ENCODE measurements around the gene EIPR1.
"Not testable (repeated sequence)": the region's sequence is repeated elsewhere in the genome, so short reads cannot be mapped to it uniquely, and the experiment has no call there.

Gene EIPR1

DNA sequence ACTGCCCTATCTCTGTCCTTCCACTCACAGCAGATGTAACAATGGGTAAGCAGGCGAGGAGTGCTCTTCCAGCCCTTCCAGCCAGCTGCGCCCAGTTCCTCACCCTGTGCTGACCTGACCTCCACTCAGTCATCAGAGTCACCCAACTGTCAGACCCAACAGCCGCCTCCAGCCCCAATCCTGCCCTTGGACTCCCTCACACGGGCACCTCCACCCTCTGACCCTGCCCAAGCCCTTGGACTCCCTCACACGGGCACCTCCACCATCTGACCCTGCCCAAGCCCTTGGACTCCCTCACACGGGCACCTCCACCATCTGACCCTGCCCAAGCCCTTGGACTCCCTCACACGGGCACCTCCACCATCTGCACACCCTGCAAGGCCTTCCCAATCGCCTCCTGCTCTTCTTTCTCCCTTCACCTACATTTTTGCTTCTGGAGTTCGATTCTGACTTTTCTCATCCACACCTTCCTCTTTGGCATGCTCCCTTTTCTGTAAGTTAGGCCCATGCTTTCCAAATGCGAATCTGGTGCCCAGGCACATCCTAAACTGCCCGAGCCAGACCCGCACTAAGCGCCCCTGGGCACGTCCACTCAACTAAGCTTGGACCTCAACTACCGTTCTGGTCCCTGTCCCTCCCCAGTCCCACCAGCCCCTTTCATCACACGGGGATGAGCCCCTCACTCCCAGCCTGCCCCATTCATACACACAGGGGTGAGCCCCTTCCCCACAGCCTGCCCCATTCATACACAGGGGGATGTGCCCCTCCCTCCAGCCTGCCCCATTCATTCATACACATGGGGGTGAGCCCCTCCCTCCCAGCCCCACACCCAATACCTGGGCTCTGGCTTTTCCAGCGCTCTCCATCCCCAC is 15.9 kb downstream of the EIPR1 start:
- DNase-seq (ENCODE audit: low read depth in 2 of 3, low spot score in 1 of 3), result no peak

- no peak for DNase-seq (ENCODE audit: low read depth in 2 of 3, low spot score in 1 of 3)
Measured at GRCh38 chr2:3357926-3358325, 19.7 kb downstream of the EIPR1 start.

DNA sequence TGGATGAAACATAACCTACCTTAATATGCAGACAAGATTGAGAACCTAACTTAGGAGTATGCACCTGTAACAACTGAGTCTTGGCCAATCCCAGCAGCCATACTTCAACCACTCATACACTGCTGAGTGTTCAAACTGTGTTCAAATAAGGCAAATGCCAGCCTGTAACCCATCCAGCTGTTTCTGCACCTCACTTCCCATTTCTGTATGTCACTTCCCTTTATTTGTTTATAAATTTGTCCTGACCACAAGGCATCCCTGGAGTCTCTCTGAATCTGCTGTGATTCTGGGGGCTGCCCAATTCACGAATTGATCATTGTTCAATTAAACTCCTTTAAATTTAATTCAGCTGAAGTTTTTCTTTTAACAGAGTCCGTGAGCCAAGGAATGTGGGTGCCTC is 20.2 kb downstream of the EIPR1 start:
- not testable (repeated sequence) for DNase-seq (ENCODE audit: low read depth in 2 of 3, low spot score in 1 of 3)

DNA sequence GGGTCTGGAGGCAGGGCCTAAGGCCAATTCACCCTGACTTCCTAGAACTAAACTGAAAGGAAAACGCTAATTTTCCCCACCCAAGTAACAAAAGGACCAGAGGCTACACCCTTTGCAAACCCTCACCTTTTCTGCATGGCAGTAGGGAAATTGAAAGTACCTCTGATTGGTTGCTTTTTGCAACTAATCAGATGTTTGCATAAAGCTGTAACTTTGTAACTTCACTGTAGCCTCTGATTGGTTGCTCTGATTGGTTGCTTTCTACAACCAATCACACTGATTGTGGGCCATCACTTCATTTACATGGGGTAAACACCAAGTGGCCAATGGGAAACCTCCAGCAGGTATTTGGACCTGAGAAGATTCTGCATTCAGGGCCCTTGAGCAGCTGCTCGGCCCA is 20.8 kb downstream of the EIPR1 start:
- DNase-seq (ENCODE audit: low read depth in 2 of 3, low spot score in 1 of 3), result no peak

GRCh38 chr2:3355951-3356569 is 21.6 kb downstream of the EIPR1 start:
- no peak for DNase-seq (ENCODE audit: low read depth in 2 of 3, low spot score in 1 of 3)

GRCh38 chr2:3354986-3355385 is 22.6 kb downstream of the EIPR1 start:
- DNase-seq (ENCODE audit: low read depth in 2 of 3, low spot score in 1 of 3), result no peak

DNA sequence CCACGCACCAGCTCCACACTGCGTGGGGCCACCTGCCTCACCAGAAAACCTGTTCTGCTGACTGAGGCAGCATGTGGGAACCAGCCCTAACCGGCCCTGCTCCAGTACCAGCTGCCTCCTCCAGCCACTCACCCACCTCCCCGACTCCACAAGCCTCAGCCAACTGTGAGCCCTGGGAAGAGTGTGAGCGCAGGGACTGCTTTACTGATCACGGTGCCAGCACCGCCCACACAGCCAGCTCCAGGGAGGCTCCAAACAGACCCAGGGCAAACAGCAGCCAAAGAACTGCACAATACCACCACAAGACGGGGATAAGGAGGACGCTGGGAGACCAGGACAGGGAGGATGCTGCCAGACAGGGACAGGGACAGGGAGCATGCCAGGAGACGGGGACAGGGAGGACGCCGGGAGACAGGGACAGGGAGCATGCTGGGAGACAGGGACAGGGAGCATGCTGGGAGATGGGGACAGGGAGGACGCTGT is 28.4 kb downstream of the EIPR1 start:
- DNase-seq (ENCODE audit: low read depth in 2 of 3, low spot score in 1 of 3), result no peak

DNA sequence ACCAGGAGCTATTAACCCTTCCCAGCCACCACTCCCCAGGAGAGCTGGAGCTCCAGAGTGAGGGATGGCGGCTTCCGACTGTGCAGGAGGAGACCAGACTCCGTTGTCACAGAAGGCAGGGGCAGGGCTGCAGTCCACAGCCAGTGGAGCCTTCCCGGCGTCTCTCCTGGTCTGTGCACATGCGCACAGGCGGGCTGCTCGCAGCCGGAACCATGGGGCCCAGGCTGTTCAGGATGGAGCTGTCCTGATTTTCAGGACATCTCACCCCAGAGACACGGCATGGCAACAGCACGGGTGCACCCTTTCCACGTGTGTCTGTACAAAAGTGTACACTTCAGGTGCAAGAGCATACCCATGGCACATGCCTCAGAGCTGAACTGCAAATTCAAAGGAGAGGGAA is 28.9 kb downstream of the EIPR1 start:
- DNase-seq (ENCODE audit: low read depth in 2 of 3, low spot score in 1 of 3), result no peak

- DNase-seq (ENCODE audit: low read depth in 2 of 3, low spot score in 1 of 3), result no peak
Measured at GRCh38 chr2:3345621-3346020, 32.0 kb downstream of the EIPR1 start.

DNA sequence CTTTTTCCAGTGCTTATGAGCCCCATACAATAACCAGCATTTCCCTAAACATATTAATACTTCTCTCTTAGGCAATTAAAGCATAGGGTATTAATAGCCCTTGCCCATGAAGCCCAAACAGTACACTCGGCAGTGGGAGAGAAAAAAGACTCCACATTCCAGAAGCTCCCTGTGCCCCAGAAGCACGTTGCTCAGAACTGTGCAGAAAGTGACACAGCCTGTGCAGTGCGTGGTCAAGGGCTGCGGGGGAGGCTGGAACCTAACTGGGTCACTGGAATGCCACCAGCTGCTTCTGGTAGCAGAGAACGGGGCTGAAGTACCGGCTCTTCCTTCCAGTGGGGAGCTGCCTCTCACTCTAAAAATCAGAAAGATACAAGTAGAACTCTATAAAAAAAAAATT is 32.7 kb downstream of the EIPR1 start:
- no peak for DNase-seq (ENCODE audit: low read depth in 2 of 3, low spot score in 1 of 3)

DNA sequence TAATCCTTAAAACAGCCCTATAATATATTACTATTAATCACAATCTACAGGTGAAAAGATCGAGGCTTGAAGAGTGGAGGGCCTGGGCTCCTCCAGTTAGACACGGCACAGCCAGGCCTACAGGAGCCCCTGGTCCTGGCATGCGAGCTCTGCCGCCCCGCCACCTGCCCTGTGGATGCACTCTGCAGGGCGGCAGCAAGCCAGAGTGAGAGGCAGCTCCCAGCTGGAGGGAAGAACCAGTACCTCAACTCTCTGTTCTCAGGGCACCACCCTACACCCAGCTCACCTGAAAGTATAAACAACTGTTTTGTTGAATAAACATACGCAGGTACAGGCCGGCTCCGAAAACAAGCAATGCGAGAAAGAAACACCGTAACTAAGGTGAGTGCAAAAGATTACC is 34.6 kb downstream of the EIPR1 start:
- no peak for DNase-seq (ENCODE audit: low read depth in 2 of 3, low spot score in 1 of 3)

- DNase-seq (ENCODE audit: low read depth in 2 of 3, low spot score in 1 of 3), result no peak
Measured at GRCh38 chr2:3342324-3342723, 35.3 kb downstream of the EIPR1 start.

GRCh38 chr2:3341336-3341735 is 36.3 kb downstream of the EIPR1 start:
- DNase-seq (ENCODE audit: low read depth in 2 of 3, low spot score in 1 of 3), result no peak

DNA sequence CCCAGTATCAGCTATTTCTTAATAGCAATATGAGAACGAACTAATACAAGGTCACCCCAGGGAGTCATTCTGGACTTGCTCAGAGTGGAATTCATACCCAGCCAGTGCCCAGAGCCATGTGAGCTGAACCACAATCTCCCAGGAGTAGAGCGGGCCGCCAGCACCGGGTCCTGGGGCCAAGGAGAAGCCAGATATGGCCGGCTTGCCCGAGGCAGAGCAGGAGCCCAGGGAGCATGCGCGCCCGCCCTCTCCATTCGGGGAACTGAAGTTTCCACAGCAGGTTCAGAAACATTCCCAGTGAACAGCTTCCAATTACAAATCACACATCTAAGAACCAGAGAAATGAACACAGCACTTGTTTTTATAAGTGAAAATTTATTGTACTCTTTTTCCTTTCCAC is 37.5 kb downstream of the EIPR1 start:
- DNase-seq (ENCODE audit: low read depth in 2 of 3, low spot score in 1 of 3), result no peak

GRCh38 chr2:3338340-3338739 is 39.3 kb downstream of the EIPR1 start:
- no peak for DNase-seq (ENCODE audit: low read depth in 2 of 3, low spot score in 1 of 3)

DNA sequence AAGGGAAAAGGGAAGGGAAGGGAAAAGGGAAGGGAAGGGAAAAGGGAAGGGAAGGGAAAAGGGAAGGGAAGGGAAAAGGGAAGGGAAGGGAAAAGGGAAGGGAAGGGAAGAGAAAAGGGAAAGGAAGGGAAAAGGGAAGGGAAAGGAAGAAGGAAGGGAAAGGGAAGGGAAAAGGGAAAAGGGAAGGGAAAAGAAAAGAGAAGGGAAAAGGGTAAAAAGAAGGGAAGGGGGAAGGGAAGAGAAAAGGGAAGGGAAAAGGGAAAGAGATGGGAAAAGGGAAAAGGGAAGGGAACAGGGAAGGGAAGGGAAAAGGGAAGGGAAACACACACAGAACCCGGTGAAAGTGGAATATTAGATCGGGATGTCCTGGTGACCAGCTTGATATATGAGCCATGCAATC is 40.8 kb downstream of the EIPR1 start:
- DNase-seq (ENCODE audit: low read depth in 2 of 3, low spot score in 1 of 3), result no peak

GRCh38 chr2:3334392-3335345 is 42.9 kb downstream of the EIPR1 start:
- DNase-seq (ENCODE audit: low read depth in 2 of 3, low spot score in 1 of 3), result no peak

DNA sequence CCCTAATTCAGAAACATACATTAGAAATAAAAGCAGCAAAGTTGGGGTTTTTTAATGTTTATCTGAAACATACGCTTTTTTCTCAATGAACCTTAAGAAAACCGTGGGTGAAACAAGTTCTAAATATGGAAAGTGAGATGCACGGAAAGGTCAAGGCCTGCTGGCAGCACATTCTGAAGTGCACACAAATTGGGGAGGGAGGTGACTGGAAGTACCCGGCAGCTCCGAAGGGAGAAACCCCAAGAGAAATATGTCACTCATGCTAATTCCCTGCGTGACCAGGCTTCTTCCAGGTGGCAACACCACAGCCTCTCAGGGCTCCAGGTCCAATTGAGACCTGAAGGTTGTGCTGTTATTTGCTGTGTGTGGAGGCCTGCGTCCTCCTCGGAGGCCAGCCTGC is 45.5 kb downstream of the EIPR1 start:
- DNase-seq (ENCODE audit: low read depth in 2 of 3, low spot score in 1 of 3), result no peak

GRCh38 chr2:3329491-3329890 is 48.1 kb downstream of the EIPR1 start:
- DNase-seq (ENCODE audit: low read depth in 2 of 3, low spot score in 1 of 3), result no peak

DNA sequence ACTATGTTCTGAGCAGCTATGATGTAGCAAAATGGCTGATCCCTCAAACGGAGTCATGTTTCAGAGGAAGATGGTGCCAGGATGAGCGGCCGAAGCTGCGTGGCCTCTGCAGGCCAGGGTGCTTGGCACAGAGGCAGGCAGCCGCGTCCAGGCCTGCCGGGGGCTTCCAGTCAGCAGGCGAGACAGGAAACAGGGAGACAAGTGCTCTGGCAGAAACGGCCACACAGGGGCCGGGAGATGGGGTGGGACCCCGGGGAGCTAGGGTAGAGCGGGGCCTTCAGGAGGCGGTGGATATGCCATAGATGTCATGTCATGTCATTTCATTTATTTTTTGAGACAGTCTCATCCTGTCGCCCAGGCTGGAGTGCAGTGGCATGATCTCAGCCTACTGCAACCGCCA is 50.7 kb downstream of the EIPR1 start:
- no peak for DNase-seq (ENCODE audit: low read depth in 2 of 3, low spot score in 1 of 3)

DNA sequence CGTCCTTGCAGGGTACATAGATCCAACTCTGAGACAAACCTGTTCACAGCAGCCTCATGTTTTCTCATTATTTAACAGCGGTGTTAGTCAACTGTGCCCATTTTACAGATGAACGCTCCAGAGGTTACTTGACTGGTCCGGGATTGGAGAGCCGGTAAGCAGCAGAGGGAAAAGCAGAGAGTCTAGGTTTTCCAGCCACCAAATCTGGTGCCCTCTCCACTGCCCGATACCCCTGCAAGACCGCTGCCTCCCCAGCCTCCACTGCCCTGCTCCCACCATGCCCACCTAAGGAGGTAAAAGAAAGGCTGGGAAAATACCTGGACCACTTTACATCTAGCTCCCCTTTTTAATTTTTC is 51.5 kb downstream of the EIPR1 start:
- DNase-seq (ENCODE audit: low read depth in 2 of 3, low spot score in 1 of 3), result no peak
